IPS-18c (cell line): ENCODE measurements around the gene NFAT5.
"Not testable (repeated sequence)": the region's sequence is repeated elsewhere in the genome, so short reads cannot be mapped to it uniquely, and the experiment has no call there.

Source experiments
- H3K4me3 ChIP-seq: 2 replicates; pipeline ENCODE4 v1.7.0; 2013; ENCODE audit warnings: low read depth, mild to moderate bottlenecking, low read length, moderate library complexity; ENCODE audit not compliant: insufficient read depth
- H3K9me3 ChIP-seq: one replicate; pipeline ENCODE4 v1.6.1; 2013; ENCODE audit warnings: mild to moderate bottlenecking, low read length, moderate library complexity; ENCODE audit not compliant: control insufficient read depth, insufficient read depth

NFAT5 gene, protein sequence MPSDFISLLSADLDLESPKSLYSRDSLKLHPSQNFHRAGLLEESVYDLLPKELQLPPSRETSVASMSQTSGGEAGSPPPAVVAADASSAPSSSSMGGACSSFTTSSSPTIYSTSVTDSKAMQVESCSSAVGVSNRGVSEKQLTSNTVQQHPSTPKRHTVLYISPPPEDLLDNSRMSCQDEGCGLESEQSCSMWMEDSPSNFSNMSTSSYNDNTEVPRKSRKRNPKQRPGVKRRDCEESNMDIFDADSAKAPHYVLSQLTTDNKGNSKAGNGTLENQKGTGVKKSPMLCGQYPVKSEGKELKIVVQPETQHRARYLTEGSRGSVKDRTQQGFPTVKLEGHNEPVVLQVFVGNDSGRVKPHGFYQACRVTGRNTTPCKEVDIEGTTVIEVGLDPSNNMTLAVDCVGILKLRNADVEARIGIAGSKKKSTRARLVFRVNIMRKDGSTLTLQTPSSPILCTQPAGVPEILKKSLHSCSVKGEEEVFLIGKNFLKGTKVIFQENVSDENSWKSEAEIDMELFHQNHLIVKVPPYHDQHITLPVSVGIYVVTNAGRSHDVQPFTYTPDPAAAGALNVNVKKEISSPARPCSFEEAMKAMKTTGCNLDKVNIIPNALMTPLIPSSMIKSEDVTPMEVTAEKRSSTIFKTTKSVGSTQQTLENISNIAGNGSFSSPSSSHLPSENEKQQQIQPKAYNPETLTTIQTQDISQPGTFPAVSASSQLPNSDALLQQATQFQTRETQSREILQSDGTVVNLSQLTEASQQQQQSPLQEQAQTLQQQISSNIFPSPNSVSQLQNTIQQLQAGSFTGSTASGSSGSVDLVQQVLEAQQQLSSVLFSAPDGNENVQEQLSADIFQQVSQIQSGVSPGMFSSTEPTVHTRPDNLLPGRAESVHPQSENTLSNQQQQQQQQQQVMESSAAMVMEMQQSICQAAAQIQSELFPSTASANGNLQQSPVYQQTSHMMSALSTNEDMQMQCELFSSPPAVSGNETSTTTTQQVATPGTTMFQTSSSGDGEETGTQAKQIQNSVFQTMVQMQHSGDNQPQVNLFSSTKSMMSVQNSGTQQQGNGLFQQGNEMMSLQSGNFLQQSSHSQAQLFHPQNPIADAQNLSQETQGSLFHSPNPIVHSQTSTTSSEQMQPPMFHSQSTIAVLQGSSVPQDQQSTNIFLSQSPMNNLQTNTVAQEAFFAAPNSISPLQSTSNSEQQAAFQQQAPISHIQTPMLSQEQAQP (N-terminal part only)

GRCh38 chr16:69565671-69566239 is at the start of gene NFAT5:
Gene NFAT5 (plus strand): TSS chr16:69565966. CDS start chr16:69566302, 336 bp downstream.
- Histone ChIP-seq H3K9me3 (no peaks in the 10 kb centered on the region), H3K4me3 (peak within 1 kb of the TSS; percentile 96)

GRCh38 chr16:69517914-69518313 is 47.9 kb upstream of the NFAT5 start:
- not testable (repeated sequence) for H3K9me3 ChIP-seq, H3K4me3 ChIP-seq

DNA sequence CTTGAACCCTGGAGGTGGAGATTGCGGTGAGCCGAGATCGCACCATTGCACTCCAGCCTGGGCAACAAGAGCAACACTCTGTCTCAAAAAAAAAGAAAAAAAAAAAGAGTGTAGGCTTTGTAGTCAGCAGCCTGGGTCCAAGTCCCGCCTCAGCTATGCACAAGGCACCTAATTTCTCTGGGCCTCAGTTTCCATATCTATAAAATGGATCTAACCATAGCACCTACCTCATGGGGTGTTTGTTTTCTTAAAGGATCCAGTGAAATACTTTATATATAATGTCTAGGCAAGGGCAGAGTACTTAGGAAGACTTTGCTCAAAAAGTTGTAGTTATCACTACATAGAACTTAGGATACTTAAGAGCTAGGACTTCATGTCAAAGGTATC is 45.4 kb upstream of the NFAT5 start:
- Histone ChIP-seq H3K9me3 (no peaks in the 10 kb centered on the region), H3K4me3 (no peak overlapping the region)

DNA sequence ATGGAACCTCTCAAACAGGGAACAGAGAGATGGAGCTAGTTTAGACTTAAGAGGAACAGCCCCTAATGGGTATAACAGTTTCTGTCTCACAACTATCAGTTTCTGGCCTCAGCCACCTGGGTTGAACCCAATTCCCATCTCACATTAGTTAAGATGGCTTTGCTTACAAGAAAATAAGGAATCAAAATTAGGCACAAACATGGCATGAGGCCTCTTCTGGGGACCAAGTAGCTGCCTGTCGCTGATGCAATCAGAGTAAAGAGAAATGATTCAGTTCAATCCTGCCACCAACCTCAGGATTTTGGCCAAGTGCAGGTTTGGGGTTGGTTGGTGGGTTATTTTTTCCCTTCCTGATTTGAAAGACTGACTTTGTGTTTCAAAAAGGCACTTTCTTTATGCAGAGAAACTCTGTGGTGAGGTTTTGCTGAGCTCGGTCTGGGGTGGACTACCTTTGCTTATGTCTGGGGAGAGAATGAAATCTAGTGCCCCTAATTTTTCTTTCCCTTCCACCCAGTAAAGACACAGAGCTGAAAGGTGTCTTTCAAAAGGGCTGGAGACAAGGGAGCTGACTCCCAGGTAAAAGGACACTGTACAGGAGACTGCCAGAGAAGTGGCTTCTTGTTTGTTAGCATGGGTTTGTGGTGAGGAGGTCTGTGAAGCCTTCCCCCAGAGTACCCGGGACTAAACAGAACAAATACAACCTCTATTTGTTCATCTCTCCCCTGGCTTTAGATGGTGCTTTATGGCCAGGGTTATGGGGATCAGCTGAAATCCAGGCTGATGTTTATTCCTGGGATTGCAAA is 44.8 kb upstream of the NFAT5 start:
- Histone ChIP-seq H3K9me3 (no peaks in the 10 kb centered on the region), H3K4me3 (no peak overlapping the region)

DNA sequence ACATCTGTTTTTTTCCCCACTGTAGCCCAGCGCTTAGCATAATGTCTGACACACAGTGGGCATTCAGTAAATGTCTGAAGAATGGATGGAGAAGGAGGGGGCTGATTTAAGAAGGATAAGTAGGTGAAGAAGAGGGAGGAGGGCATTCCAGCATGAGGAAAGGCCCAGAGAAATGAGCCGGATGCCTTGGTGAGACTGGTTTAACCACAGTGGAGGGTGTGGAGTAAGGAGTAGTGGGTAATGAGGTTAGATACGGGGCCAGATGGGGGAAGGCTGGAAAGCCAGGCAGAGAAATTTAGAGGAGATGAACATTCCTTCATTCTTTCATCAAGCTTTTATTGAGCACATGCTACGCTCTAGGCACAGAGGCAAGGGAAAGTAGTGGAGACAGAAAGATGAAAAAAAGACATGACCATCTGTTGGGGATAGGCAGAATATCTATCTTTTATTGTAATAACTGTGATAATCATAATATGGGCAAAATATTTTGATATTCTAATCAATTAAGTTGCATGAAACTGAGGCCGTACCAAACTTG is 43.7 kb upstream of the NFAT5 start:
- Histone ChIP-seq H3K4me3 (no peak overlapping the region), H3K9me3 (no peaks in the 10 kb centered on the region)

GRCh38 chr16:69522732-69523404 is 42.9 kb upstream of the NFAT5 start:
- H3K4me3 ChIP-seq, result no peak overlapping the region
- H3K9me3 ChIP-seq, result no peaks in the 10 kb centered on the region

DNA sequence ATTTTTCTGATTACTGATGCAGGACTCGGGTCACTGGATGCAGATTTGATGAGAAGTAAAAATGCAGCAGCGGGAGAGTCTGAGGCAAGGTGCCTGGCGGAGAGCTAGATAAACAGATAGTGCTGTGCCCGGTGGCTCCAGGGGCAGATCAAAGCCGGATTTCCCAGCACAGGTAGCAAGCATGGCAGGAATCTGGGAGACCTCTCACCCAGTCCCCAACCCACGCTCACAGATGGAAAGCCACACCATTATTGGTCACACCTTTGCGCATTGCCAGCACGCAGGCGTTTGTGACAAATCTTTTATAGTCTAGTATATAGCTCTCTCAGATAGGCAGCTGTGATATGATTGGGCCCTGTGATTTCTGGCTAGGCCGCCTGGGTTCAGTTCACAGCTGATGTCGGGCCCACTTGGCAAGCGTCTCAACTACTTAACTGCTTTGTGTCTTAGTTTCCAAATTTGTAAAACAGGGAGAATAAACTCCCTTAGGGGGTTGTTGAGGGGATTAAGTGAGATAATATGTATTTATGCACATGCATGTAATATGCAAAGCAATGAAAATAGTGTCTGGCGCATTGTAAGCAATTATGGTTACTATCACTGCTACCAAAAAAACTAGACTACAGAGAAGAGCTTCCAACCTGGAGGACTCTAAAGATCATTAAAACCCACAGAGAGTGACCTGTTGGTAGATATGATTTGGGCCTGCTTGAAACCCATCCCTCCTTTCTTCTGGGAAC is 42.0 kb upstream of the NFAT5 start:
- Histone ChIP-seq H3K9me3 (no peaks in the 10 kb centered on the region), H3K4me3 (no peak overlapping the region)

DNA sequence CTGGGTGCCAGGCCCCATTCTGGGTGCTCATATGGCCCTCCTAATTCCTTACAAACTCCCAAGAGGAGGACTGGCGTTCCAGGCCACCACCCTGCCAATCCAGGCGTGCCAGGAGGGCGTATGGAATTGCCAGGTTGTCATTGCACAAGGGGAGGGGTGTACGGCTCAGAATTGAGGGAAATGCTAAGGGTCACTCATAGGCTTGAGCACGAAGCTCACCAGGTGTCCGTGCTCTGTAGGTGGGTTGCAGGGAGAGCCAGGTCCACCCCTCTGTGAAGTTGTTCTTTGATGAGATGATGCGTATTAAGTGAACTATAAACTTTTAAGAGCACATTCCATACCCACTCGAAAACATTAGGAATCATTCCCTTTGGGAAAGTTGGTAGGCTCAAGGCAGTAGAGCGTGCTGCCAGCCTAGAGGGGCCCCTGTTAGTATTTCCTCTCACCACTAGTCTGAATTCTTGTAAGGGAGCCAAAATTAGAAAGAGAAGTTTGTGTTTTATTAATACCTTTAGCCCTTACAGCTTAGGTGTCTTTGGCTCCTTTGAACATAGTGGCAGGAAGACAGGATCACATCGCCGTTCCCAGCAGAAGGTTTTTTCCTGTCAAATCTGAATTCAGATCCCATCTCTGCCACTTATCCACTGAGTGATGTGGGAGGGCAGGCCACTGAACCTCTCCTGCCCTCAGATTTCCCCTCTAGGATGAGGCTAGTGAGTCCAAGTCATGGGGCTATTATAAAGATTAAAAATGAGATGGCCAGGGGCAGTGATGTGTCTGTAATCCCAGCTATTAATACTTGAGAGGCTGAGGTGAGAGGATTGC is 38.7 kb upstream of the NFAT5 start:
- no peak overlapping the region for H3K4me3 ChIP-seq
- H3K9me3 ChIP-seq, result no peaks in the 10 kb centered on the region

DNA sequence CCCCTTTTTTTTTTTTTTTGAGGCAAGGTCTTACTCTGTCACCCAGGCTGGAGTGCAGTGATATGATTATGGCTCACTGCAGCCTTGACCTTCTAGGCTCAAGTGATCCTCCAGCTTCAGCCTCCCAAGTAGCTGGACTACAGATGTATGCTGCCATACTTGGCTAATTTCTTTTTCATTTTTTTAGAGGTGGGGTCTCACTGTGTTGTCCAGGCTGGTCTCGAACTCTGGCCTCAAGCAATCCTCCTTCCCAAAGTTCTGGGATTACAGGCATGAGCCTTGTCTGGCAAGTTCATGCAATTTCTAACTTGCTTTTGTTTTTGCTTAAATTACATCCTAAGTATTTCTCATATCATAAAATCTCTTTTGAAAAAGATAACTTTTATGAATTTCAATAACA is 33.8 kb upstream of the NFAT5 start:
- H3K4me3 ChIP-seq, result no peak overlapping the region
- H3K9me3 ChIP-seq, result no peaks in the 10 kb centered on the region

- Histone ChIP-seq H3K4me3 (no peak overlapping the region), H3K9me3 (no peaks in the 10 kb centered on the region)
These were observed 32.9 kb upstream of the NFAT5 start for GRCh38 chr16:69532641-69533455.

DNA sequence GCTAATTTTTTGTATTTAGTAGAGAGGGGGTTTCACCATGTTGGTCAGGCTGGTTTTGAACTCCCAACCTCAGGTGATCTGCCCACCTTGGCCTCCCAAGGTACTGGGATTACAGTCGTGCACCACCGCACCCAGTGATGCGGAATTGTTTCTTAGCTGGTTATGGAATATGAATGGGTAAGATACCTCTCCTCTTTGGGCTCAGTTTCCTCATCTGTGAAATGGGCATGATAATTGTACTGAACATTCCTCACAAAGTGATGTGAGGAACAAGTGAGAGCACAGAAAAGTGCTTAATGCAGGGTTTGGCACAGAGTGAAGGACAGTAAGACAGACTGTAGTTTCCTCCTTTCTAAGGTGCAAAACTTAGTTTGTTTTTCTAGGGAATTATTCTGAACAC is 31.0 kb upstream of the NFAT5 start:
- no peak overlapping the region for H3K4me3 ChIP-seq
- no peaks in the 10 kb centered on the region for H3K9me3 ChIP-seq

DNA sequence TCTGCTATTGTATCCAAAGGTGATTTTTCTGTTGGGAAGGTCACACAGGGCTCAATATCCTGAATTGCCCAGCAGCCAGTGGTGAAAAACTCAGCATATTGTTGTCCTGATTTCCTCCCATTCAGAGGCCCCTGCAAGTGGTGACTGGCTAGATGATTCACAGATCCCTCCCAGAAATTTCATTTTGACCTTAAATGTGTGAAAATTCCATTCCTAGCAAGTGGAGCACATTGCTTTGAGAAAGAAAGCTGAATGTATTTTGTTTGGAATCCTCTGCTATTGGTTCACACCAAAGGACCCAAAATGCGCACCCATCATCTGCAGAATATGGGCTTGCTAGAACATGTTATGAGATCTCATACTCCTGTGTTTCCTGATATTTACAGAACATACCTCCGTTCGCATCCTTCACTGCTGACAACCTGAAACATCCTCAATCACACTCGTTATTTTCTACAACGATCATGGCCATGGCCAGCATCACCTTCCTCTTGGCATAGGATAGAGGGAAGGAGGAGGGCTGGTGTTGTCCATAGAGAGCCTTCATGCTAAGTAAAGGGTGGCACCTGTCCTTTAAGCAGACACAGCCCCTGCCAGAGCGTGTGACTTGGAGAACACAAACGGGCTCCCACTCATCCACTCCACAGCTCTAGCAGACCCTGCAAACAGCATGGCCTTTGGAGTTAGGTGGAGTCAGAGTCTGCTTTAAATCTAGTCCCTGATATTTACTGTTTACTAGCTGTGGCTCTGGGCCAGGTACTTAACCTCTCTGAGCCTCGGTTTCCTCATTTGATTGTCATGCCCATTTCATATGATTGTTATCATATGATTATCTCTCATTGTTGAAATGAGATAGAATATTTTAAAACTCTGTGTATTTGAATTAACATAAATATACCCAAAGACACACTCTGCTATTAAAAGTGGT is 30.4 kb upstream of the NFAT5 start:
- Histone ChIP-seq H3K4me3 (no peak overlapping the region), H3K9me3 (no peaks in the 10 kb centered on the region)

- Histone ChIP-seq H3K9me3 (no peaks in the 10 kb centered on the region), H3K4me3 (no peak overlapping the region)
These were observed 28.1 kb upstream of the NFAT5 start for GRCh38 chr16:69537706-69538080.
